Activated T-cell treated with anti-CD3 and anti-CD28 coated beads for 1 hour (primary cell): Measurements from ENCODE around the gene VSIR.

Experiments used
- DNase-seq: peaks from one replicate; pipeline ENCODE4 v3.0.0-alpha.2; 2020; ENCODE audit warnings: low read depth

Gene VSIR

GRCh38 chr10:71773221-71773971 lies at the start of gene VSIR:
VSIR (minus strand) TSS chr10:71773520; CDS start chr10:71773439, 81 bp downstream.
- peak; percentile 93 for DNase-seq

GRCh38 chr10:71821909-71822763 lies 48.8 kb upstream of the VSIR start:
- no peak for DNase-seq

GRCh38 chr10:71820966-71821365 lies 47.6 kb upstream of the VSIR start:
- DNase-seq = no peak

GRCh38 chr10:71819985-71820384 lies 46.7 kb upstream of the VSIR start:
- no peak for DNase-seq

- no peak for DNase-seq
These were observed 46.1 kb upstream of the VSIR start for GRCh38 chr10:71819441-71819861.

GRCh38 chr10:71818674-71819260 lies 45.4 kb upstream of the VSIR start:
- DNase-seq = no peak

- no peak for DNase-seq
These were observed 44.7 kb upstream of the VSIR start for GRCh38 chr10:71817831-71818655.

GRCh38 chr10:71816936-71817618 lies 43.8 kb upstream of the VSIR start:
- no peak for DNase-seq

- DNase-seq = no peak
These were observed 43.1 kb upstream of the VSIR start for GRCh38 chr10:71816421-71816851.

GRCh38 chr10:71815515-71816130 lies 42.3 kb upstream of the VSIR start:
- DNase-seq = no peak

GRCh38 chr10:71814922-71815411 lies 41.6 kb upstream of the VSIR start:
- no peak for DNase-seq

- DNase-seq = no peak
These were observed 39.7 kb upstream of the VSIR start for GRCh38 chr10:71812913-71813590.

GRCh38 chr10:71812016-71812912 lies 38.9 kb upstream of the VSIR start:
- DNase-seq = peak; percentile 80

GRCh38 chr10:71811351-71811750 lies 38.0 kb upstream of the VSIR start:
- DNase-seq = no peak

GRCh38 chr10:71810048-71810750 lies 36.9 kb upstream of the VSIR start:
- DNase-seq = no peak

- no peak for DNase-seq
These were observed 36.3 kb upstream of the VSIR start for GRCh38 chr10:71809628-71810027.

- no peak for DNase-seq
These were observed 34.5 kb upstream of the VSIR start for GRCh38 chr10:71807557-71808510.
